Activated CD8-positive, alpha-beta memory T cell treated with anti-CD3 and anti-CD28 coated beads, Interleukin-2, amount 50 U/mL, for 1 hour (primary cell): Measurements from ENCODE around the gene ZNF462.
"Not testable (repeated sequence)": the region's sequence is repeated elsewhere in the genome, so short reads cannot be mapped to it uniquely, and the experiment has no call there.

Source experiments
- DNase-seq: peaks from one replicate; pipeline ENCODE4 v3.0.0-alpha.2; 2020; ENCODE audit errors: extremely low read depth

ZNF462 gene

DNA sequence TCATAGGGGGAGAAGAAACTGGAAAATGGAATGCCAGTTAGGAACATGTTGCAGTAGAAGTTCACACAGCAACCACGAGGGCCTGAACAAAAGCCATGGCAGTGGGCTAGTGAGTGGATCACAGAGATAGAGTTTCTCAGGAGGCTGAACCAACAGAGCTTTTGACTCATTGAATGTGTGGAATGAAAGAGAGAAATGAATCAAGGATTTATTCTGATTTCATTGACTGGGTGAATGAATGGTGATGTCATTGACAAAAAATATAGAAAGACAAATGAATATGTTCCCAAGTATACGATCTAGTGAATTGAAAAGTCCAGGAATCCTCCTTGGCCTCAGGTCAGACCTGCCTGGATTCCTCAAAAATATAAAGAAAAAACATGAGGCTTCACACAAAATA is 99.2 kb downstream of the ZNF462 start:
- DNase-seq = no peak

DNA sequence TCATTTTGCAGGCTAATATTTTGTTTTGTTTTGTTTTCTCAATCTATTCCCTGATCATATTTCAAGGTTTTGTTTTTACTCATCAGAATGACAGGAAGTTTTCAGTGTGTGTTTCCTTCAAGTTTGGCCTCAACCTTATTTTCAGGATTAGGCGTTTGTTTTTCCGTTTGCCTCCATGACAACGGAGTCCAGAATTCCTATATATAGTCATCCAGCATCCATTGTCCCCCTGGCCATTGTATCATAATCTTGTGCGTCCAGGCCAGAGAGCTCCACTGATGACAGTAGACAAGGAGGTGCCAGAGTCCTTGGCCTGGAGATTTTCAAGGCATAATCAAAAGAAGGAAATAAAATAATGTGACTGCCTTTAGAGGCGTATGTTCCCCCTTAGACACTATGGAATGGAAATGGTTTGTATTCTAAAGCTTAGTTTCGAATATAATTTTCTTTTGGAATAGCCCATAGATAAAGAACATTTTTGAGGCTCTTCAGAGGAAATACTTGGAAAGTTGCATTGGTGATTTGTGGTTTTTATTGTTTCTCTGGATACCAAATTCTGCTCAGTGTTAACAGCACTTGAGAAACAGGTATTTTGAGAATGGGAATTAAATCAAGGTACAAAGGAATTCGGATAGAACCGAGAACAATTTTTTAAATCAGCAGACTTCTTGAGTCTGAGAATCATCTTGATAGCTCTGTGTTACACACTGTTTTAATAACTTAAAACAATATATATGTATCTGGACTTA is 99.8 kb downstream of the ZNF462 start:
- DNase-seq = no peak

DNA sequence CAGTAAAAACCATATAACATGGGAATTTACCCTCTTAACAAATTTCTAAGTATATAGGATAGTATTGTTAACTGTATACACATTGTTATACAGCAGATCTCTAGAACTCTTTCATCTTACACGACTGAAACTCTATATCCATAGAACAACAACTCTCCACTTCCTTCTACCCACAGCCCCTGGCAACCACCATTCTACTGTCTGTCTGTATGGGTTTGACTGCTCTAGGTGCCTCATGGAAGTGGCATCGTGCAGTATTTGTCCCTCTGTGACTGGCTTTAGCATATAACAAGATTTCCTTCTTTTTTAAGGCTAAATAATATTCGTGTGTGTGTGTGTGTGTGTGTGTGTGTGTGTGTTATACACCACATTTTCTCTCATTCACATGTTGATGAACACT is 100.7 kb downstream of the ZNF462 start:
- DNase-seq = no peak

DNA sequence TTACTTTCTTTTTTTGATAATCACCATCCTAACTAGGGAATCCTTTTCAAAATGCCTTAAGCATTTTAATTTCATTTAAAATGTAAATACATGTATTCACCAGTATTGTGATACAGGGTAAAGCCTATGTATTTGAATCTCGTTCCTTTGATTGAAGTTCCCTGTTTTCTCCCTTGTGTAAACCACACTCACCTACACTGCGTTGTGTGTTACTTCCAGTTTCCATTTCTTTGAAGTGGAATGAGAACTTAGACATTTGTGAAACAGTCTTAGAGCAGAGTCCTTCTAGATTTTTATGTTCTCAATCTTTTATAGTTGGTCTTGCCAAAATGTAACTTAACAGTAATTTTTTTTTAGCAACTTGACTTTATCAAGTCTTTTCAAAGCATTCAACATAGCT is 101.4 kb downstream of the ZNF462 start:
- DNase-seq = no peak

DNA sequence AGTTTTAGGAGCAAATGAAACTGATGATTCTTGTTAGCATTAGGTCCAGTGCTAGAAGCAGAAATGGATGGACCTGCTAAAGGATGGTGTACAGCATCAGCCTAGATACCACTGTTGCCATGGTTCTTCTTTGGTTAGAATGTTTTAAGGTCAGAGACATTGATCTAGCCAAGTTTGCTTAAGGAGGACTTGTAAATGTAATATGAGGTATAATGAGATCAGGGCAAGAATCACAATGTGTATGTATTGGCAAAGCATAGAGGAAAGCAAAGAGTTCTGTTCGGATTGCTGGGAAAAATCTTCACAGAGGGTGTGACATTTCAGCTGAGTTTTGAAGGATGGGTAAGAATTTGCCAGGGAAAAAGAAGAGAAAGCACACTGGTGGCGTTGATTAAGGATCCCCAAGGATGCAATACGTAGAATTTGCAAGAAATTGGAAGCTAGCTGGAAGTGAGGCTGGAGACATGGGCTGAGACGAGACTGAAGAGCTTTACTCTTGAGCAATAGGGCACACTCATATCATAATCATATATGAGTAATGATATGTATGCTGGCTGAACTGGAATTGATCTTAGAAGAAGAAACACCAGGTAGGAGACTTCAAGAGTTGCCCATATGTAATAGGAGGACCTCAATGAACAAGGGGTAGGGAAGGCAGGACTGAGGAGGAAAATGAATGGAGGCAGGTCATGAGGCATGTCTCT is 102.0 kb downstream of the ZNF462 start:
- no peak for DNase-seq

DNA sequence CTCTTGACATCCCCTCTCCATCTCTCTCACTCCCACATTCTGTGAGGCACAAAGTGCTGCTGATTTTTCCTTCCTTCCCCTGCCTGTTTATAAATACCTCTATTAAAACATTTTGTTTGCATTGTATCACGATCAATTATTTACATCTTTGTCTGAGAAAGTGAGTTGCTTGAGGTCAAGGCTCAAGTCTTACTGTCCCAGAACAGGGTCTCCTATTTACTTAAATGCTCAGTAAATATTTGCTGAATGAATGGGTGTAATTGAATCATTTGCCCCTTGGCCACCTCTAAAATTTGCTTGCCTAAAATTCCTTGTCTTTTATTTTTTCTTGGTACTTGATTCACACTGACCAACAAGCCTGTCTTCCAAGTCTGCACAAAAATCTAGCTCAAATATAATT is 103.5 kb downstream of the ZNF462 start:
- no peak for DNase-seq

DNA sequence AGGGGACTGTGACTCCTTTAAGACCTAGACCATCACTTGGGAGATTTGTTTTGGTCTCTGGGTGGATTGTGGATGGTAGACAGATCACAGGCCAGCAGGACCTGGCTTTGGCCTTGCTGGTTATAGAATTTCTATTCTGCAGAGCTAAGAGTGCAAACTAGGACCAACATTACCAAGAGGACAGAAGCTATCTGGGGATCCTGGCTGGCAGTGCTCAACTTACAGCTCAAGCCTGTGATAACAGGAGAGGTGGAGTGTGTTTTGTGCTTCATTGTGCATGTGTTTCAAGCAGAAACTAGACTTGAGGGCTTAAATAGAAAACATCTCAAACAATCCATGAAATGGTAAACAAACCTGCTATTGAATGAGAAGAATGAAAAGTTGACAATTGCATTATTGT is 106.7 kb downstream of the ZNF462 start:
- DNase-seq = no peak

DNA sequence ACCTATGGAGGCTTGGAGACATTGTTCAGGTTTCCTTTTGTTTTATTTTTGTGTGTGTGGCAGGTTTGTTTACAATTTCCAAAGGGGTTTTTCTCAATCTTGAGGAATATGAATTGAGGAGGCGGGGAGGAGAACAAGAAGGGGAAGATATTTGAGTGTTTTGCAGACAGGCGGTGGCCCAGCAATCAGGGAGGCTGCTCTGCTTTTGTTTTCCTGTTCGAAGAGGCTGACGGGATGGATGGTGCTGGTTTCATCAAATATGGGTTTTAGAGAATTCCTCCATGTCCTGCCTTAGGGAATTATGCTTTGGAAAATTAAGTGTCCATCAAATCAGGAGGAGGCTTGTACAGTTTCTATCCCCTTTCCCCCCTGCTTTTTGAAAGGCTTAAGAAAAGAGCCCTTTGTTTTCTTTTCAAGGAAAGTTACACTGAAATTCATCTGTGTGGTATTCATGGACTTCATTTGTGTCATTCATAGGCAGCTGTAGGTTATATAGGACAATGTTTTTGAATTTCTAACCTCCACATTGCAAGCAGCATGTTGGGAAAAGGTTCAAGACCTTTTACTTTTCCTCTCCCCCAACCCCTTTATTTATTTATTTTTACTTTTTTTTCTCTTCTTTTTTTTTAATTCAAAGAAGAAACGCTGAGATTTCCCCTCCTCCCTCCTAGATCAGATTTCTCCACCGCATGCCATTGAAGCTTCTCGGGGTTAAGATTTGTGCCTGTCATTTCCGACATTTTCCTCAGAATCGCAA is 107.4 kb downstream of the ZNF462 start:
- no peak for DNase-seq

DNA sequence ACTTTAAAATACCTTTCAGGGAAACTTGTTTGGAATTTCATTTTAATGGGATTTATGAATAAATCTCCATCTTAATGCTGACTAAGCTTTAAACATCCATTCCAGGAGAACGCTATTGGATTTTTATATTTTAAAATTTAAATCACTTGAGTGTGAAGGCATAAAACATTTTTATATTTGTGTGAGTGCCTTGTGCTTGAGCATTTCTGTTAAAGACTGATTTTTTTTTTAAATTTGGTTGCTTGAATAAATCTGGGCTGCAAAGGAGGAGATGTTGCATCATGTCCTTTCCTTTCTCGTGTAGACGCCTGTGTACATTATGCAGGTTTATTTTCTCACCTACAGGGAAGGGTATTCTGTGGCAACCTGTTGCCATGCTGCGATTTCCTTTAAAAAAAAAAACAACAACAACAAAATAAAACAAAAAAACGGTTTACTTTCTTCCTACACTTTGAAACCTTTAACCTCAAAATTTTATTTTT is 108.1 kb downstream of the ZNF462 start:
- DNase-seq = no peak

DNA sequence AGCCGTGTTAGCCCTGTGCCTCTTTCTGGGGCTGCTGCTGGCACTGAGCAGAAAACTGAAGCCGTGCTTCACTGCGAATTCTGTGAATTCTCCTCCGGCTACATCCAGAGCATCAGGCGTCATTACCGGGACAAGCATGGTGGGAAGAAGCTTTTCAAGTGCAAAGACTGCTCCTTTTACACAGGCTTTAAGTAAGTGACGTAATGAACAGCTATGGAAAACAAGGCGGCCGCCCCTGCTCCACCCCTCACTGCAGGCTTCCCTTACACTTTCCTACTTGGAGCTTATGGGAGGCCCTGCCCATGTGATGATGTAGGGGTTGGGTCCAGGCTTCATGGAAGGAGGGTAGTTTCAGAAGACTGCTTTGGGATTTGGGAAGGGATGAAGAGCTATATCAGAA is 109.1 kb downstream of the ZNF462 start:
- DNase-seq = no peak

DNA sequence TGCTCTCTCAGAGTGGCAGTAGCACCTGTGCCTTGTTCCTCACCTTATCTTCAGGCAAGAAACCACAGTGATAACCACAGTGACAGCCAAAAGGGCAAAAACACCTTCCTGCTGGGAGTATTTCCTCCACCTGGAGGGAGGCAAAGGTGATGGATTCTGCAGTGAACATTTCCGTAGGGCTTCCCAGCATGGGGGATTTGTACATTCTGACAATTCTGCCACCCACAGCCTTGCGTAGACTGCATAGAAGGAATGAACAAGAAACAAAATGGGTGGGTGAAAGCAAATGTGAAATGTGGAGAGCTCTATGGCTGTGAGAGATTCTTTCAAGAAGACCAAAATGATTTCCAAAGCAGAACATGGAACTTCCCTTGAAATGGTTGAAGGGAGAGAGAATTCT is 111.4 kb downstream of the ZNF462 start:
- no peak for DNase-seq

DNA sequence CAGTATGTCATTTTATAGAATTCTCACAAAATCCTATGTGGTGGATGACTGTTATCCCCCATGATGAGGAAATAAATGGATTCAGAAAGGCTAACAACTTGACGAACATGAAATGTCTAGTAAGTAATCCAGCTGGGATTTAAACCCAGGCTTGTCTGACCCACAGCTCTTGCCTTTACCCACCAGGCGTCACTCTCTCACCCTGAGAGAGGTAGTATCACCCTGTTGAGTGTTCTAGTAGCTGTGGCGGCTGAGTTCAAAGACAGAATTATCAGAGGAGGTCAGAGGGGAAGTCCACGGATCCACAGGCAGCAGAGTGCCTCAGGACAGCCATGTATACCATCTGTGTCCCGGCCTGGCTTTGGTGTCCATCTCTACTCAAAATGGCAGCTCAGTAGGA is 113.8 kb downstream of the ZNF462 start:
- DNase-seq = no peak

DNA sequence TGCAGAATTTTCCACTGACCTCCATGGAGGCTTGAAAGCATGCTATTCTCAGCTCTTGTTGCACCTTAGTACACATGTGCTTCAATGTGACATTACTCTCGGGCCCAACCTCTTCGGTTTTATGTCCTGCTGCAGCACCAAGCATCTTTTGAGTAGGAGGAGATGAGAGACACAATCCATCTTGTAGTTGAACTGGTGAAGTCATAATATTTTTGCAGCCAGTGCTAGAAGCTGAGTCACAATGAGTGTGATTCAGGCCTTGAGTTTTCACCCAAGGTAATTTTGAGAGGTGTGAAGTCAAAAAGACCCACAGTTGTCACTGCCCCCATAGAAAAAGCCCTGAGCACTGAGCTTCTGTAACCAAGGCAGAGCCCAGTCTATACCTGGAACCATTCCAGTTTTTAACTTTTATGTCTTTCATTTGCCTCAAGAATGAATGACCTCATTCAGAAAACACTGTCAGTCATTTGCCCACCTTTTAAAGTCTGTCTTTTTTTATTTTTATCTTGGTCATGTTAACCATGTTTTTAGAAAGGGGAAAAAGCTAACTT is 117.7 kb downstream of the ZNF462 start:
- no peak for DNase-seq

DNA sequence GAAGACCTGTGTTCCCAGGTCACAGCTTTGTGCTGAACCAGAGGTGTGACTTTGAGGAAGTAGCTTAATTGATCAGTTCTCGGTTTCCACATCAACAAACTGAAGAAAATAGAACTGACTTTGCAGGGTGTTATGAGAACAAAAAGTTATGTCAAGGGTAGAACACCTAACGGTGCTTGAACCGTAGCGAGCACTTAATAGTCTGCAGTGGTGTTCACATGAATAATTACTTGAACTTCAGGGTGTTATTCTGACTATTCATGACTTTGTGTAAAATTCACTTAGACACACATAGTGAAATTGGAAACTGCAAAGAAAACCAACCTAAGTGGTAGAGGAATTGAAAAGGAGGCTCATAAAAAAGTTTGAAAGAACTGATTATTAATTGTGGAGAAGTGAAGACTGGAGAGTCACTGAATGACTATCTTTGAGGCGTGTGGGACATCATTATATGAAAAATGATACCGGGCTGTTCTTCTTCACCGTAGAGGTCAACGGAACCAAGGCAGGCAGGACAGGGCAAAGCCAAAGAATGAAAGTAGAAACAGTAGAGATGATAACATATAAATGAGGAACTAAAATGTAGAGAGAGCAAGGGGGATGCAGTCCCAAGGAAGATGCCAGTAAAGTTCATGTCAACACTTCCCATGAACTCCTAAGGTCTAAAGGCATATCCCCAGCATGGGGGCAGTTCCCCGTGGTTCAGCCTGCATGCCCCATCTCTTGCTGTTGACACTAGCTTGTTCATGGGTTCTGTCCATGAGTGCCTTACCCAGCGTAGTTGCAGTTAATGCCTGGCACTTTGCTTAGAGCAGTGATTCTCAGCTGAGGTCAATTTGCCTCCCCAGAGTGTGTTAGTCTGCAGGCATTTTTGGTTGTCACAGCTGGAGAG is 118.7 kb downstream of the ZNF462 start:
- DNase-seq = no peak

DNA sequence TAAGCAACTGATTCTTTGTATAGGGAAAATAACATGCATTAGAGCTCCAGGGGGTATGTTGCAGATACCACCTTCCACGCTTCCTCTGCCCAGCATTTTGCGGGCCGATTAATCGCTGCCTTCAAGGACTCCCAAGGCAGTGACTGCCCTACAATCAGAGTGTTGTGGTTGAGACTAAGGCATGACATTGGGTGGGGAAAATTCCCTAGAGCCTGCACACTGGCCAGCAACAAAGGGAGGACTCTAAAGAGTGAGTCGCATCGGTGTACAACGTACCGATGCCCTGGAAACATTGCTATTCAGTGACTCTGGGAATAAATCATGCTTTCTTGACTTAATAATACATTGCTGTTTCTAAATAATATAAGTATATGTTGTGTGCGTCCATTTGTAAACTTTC is 119.7 kb downstream of the ZNF462 start:
- DNase-seq = no peak

DNA sequence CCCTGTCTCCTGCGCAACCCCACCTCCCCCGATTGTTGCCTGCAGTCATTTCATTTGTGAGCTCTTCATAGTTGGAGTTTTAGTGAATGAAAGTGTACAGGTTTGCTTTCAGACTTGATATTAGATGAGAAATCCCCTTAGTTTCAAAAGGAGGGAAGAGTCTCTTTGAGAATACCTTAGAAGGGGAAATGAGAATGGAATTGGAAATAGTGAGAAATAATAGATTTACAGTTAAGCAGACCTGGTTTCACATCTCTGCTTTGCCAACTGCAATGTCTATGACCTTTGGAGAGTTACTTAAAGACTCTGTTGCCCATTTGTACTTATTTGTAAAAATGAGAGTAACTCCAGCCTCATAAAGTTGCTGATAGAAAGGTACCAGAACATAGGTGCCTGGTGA is 120.4 kb downstream of the ZNF462 start:
- DNase-seq = no peak

DNA sequence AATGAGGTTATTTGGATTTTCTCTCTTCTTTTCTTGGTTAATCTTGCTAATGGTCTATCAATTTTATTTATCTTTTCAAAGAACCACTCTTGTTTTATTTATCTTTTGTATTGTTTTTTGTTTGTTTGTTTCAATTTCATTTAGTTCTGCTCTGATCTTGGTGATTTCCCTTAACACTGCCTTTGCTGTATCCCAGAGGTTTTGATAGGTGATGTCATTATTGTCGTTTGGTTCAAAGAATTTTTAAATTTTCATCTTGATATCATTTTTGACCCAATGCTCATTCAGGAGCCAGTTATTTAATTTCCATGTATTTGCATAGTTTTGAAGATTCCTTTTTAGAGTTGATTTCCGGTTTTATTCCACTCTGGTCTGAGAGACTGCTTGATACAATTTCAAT is 126.9 kb downstream of the ZNF462 start:
- DNase-seq = not testable (repeated sequence)

DNA sequence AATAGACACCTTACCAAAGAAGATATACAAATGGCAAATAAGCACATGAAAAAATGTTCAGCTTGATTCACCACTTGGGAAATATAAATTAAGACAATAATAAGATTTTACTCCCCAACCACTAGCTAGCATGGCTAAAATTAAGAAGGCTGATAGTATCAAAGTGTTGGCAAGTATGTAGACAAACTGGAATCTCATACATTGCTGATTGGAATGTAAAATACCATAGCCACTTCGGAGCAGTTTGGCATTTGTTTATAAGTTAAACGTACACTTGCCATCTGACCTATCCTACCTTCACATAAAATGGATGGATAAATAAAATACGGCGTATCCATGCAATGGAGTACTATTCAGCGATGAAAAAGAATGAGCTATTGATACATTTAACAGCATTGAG is 129.2 kb downstream of the ZNF462 start:
- DNase-seq = no peak

DNA sequence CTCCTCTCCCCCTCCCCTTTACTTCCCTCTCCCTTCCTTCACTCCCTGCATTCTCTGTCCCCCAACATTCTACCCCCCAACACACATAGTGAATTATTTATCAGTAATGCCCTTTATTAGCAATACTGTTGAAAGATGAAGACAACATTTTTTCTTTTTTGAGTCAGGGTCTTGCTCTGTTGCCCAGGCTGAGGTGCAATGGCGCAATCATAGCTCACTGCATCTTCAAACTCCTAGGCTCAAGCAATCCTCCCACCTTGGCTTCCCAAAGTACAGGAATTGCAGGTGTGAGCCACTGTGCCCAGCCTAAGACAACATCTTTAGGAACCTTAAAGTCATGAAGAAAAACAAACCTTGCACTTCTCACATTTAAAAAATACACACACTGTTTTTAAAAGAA is 130.6 kb downstream of the ZNF462 start:
- DNase-seq = no peak

DNA sequence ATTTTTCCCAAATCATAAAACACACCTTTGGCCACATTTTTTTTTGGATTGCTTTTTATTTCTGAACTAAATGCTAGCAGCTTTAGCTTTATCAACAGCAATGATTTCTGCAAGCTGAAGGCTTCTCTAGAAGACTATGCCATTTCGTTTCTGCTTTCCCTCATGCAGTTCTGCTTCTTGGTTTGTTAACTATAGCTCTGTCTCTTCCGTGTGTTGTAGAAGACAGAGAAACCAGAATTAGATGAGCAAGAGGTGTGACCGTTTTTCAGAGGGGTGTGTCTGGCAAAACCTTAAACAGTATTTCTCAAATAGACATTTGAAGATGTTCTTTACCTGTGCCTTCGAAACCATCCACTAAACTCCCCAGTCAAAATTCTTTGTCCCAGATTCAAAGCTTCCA is 131.5 kb downstream of the ZNF462 start:
- no peak for DNase-seq

DNA sequence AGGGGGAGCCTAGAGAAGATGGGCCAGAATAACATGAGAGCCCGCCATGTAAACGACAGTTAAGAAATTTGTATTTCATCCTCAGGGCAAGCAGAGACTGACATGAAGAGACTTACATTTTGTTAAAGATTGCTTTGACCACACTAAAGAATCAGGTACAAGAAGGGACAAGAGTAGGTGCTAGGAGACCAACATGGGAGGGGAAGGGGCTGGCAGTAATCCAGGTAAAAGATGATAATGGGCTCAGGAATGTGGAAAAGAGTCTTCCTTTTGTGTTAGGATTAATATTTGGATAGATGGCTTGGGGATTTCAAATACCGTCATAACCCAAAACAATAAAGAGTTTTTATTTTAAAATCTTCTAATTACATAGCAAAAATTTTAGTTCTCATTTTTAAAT is 137.3 kb downstream of the ZNF462 start:
- DNase-seq = no peak
